Measurements from ENCODE around the gene PFKL.

DNA sequence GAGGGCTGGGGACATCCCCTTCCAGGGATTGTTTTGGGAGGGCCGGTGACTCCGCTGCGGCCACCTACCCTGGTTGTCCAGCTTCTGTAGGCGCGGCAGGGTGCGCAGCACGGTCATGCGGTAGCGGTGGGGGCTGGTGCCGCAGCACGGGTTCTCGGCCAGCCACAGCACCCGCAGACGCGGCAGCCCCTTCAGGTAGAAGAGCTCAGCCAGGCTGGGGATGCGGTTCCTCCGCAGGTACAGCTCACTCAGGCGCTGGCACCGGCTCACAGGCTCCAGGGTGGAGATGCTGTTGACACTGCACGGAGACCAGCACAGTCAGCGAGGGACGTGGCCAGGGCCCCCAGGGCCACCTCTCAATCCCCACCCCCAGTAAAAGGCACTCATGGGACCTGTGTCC is 33.1 kb downstream of the PFKL start:
- no peak for TF ChIP-seq EZH2 (optimal IDR thresholded peaks at IDR 0.05; ENCODE audit: low read depth, low read length)
- TF ChIP-seq, protein P1, sequence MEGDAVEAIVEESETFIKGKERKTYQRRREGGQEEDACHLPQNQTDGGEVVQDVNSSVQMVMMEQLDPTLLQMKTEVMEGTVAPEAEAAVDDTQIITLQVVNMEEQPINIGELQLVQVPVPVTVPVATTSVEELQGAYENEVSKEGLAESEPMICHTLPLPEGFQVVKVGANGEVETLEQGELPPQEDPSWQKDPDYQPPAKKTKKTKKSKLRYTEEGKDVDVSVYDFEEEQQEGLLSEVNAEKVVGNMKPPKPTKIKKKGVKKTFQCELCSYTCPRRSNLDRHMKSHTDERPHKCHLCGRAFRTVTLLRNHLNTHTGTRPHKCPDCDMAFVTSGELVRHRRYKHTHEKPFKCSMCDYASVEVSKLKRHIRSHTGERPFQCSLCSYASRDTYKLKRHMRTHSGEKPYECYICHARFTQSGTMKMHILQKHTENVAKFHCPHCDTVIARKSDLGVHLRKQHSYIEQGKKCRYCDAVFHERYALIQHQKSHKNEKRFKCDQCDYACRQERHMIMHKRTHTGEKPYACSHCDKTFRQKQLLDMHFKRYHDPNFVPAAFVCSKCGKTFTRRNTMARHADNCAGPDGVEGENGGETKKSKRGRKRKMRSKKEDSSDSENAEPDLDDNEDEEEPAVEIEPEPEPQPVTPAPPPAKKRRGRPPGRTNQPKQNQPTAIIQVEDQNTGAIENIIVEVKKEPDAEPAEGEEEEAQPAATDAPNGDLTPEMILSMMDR (IDR thresholded peaks at IDR 0.05; ENCODE audit: low read length) = no peak

Measured in MM.1S (cell line).